Sigmoid colon (tissue), 7 donors: Measurements from ENCODE around the gene LARGE1. TPM values are rescaled to one million over a fixed set of nuclear protein-coding genes. Genes with fewer than 3 reads are reported as not detected.

Experiments
- DNase-seq: peaks from one replicate; pipeline ENCODE4 v3.0.0-alpha.2; 2019
- H3K27ac ChIP-seq, 4 donors: fragments of 200-600 bp; sonication (generic); one replicate each; pipeline ENCODE4 v1.5.1; 2016 to 2019; ENCODE audit warnings: mild to moderate bottlenecking in 1 of 4
- H3K27me3 ChIP-seq, 3 donors: fragments of 200-600 bp; sonication (generic); one replicate each; pipeline ENCODE4 v1.5.1; 2019; ENCODE audit warnings: mild to moderate bottlenecking in 1 of 3
- H3K36me3 ChIP-seq, 4 donors: fragments of 200-600 bp; sonication (generic); one replicate each; pipeline ENCODE4 v1.5.1; 2016 to 2019
- H3K4me1 ChIP-seq, 4 donors: fragments of 200-600 bp; sonication (generic); one replicate each; pipeline ENCODE4 v1.5.1; 2017 to 2019
- H3K4me3 ChIP-seq, 4 donors: fragments of 200-600 bp; sonication (generic); one replicate each; pipeline ENCODE4 v1.5.1; 2017 to 2019; ENCODE audit warnings: mild to moderate bottlenecking in 2 of 4, moderate library complexity in 1 of 4
- H3K9me3 ChIP-seq, 4 donors: fragments of 200-600 bp in 3 of 4; sonication (generic) in 3 of 4; one replicate each; pipeline versions ENCODE4 v1.5.1 to v1.6.1; 2013 to 2019
- CTCF ChIP-seq, 4 experiments: fragments of 450-650 bp in 3 of 4; fragments of 200-600 bp in 1 of 4; IDR thresholded peaks; one replicate each; pipeline ENCODE4 v1.5.1; 2016 to 2019; ENCODE audit warnings: antibody characterized with exemption in 4 of 4, mild to moderate bottlenecking in 3 of 4, moderate library complexity in 2 of 4
- EP300 ChIP-seq, 4 donors: sonication (generic); formaldehyde crosslinking; IDR thresholded peaks; one replicate each; pipeline ENCODE4 v1.6.1; 2017; ENCODE audit warnings: antibody characterized with exemption in 4 of 4
- POLR2A ChIP-seq, 2 donors: fragments of 450-650 bp; IDR thresholded peaks; one replicate each; pipeline ENCODE4 v1.6.1; 2016; ENCODE audit warnings: antibody characterized with exemption in 2 of 2, mild to moderate bottlenecking in 2 of 2, moderate library complexity in 2 of 2
- POLR2AphosphoS5 ChIP-seq, 4 donors: sonication (generic); formaldehyde crosslinking; IDR thresholded peaks; one replicate each; pipeline ENCODE4 v1.6.1; 2017; ENCODE audit warnings: antibody characterized with exemption in 4 of 4
- WGBS, 2 donors: extraction: QIAGEN DNeasy Blood & Tissue Kit; methylation state at CpG; one replicate each; pipeline ENCODE4 v1.1.7; 2013; 5-methylcytosine and 5-hydroxymethylcytosine counted together
- intact Hi-C: fragments of 100-400 bp; cut with DNase I; formaldehyde crosslinking; loops from one replicate; pipeline ENCODE4 v1.15.1; 2023
- polyA plus RNA-seq, 3 donors: library from polyadenylated mRNA; stranded (reverse); fragments of 200-250 nt; gene quantifications; one replicate each; pipeline ENCODE4 v1.2.3, GENCODE V29; 2013
- total RNA-seq, 4 donors: library from RNA; depleted of rRNA; stranded (reverse); fragments of >200 nt; gene quantifications; one replicate each; pipeline ENCODE4 v1.1.0, GENCODE V29; 2016
- donor health status: healthy with polysubstance abuse.
- donor health status: Bipolar disorder and iron deficiency.
- donor health status: healthy.

Gene LARGE1
- total and polyA plus RNA-seq, 7 donors = 5.8 to 74.4 (median 38.0) TPM

GRCh38 chr22:33593818-33594217, 326.5 kb downstream of the LARGE1 start:
- Histone ChIP-seq H3K27ac (no peak overlapping the region), H3K4me1 (peaks cover 0 to 4% (median 0%) of the 10 kb centered on the region in 4 donors), H3K9me3 (no peaks in the 10 kb centered on the region), H3K4me3 (no peak overlapping the region), H3K27me3 (no peaks in the 10 kb centered on the region), H3K36me3 (no peaks in the 10 kb centered on the region)
- intact Hi-C loops = no loop called here
- WGBS, 2 donors = 96 to 97% methylated on average over 5 of the region's 5 CpGs
- no peak for DNase-seq
- TF ChIP-seq POLR2AphosphoS5 (IDR thresholded peaks at IDR 0.05) (no peak), POLR2A (IDR thresholded peaks at IDR 0.05) (no peak), CTCF (IDR thresholded peaks at IDR 0.05) (no peak), EP300 (IDR thresholded peaks at IDR 0.05) (no peak)

GRCh38 chr22:33591946-33592345, 328.3 kb downstream of the LARGE1 start:
- peaks cover 0 to 4% (median 0%) of the 10 kb centered on the region in 4 donors for H3K4me1 ChIP-seq
- TF ChIP-seq POLR2A (IDR thresholded peaks at IDR 0.05) (no peak), CTCF (IDR thresholded peaks at IDR 0.05) (no peak), POLR2AphosphoS5 (IDR thresholded peaks at IDR 0.05) (no peak), EP300 (IDR thresholded peaks at IDR 0.05) (no peak)
- no peak overlapping the region for H3K4me3 ChIP-seq
- intact Hi-C loops = no loop called here
- no peak for DNase-seq
- no peaks in the 10 kb centered on the region for H3K27me3 ChIP-seq
- H3K27ac ChIP-seq = no peak overlapping the region
- no peaks in the 10 kb centered on the region for H3K36me3 ChIP-seq
- no peaks in the 10 kb centered on the region for H3K9me3 ChIP-seq

- Histone ChIP-seq H3K4me1 (peaks cover 0 to 4% (median 0%) of the 10 kb centered on the region in 4 donors), H3K4me3 (no peak overlapping the region), H3K9me3 (no peaks in the 10 kb centered on the region), H3K27ac (no peak overlapping the region), H3K36me3 (no peaks in the 10 kb centered on the region), H3K27me3 (no peaks in the 10 kb centered on the region)
- no peak for TF ChIP-seq CTCF (IDR thresholded peaks at IDR 0.05)
- no peak for TF ChIP-seq EP300 (IDR thresholded peaks at IDR 0.05)
- TF ChIP-seq POLR2A (IDR thresholded peaks at IDR 0.05) = no peak
- TF ChIP-seq POLR2AphosphoS5 (IDR thresholded peaks at IDR 0.05) = no peak
- intact Hi-C loops = loop anchor here (10.0 kb wide), 1 partner anchor 336 kb away; the partner anchor contains the start of gene LARGE1
- no peak for DNase-seq
These were observed 331.0 kb downstream of the LARGE1 start for GRCh38 chr22:33589297-33589696.

- Histone ChIP-seq H3K27ac (no peak overlapping the region), H3K36me3 (no peaks in the 10 kb centered on the region), H3K9me3 (no peaks in the 10 kb centered on the region), H3K27me3 (no peaks in the 10 kb centered on the region), H3K4me3 (no peak overlapping the region), H3K4me1 (peaks cover 0 to 4% (median 0%) of the 10 kb centered on the region in 4 donors)
- WGBS, 2 donors = 92 to 95% methylated on average over 2 of the region's 2 CpGs
- intact Hi-C loops = loop anchor here (10.0 kb wide), 1 partner anchor 336 kb away; the partner anchor contains the start of gene LARGE1
- no peak for DNase-seq
- TF ChIP-seq EP300 (IDR thresholded peaks at IDR 0.05) (no peak), POLR2A (IDR thresholded peaks at IDR 0.05) (no peak)
These were observed 331.4 kb downstream of the LARGE1 start for GRCh38 chr22:33588860-33589259.

- 79 to 83% methylated on average over 5 of the region's 5 CpGs for WGBS, 2 donors
- no peak overlapping the region for H3K4me3 ChIP-seq
- no peak overlapping the region for H3K27ac ChIP-seq
- no peaks in the 10 kb centered on the region for H3K27me3 ChIP-seq
- DNase-seq = no peak
- no peaks in the 10 kb centered on the region for H3K36me3 ChIP-seq
- intact Hi-C loops = loop anchor here (10.0 kb wide), 1 partner anchor 341 kb away; the partner anchor contains the start of gene LARGE1
- H3K9me3 ChIP-seq = no peaks in the 10 kb centered on the region
- H3K4me1 ChIP-seq = peaks cover 0 to 3% (median 2%) of the 10 kb centered on the region in 4 donors
- TF ChIP-seq CTCF (IDR thresholded peaks at IDR 0.05) = no peak
- TF ChIP-seq POLR2AphosphoS5 (IDR thresholded peaks at IDR 0.05) = no peak
These were observed 336.1 kb downstream of the LARGE1 start for GRCh38 chr22:33584152-33584551.
